Measurements from ENCODE around the gene OCIAD2.
"Not testable (repeated sequence)": the region's sequence is repeated elsewhere in the genome, so short reads cannot be mapped to it uniquely, and the experiment has no call there.

Gene OCIAD2

DNA sequence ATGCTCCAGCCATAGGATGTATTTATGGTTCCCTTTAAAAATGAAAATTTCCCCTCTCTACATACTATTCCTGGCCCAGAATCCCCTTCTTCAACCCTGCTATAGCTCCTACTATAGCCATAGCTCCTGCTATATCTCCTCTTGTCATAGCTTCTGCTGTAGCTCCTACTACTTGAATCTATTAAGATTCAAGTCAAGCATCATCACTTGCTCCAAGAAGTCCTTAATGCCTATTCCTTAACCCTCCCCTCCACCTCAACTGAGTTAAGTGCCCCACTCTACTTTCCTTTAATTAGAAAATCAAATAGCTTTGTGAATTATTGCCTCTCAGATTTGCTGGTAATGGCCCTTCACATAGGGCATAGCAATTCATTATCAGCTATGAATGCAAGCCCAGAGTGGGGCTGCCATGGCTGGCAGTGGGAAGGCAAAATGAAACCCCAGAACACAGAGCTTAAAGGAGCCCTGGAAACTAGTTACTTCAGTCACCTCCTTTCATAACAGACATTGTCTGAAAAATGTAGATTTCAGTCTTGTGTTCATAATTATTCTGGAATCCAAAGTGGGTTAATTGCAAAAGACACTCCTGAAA is 15.4 kb downstream of the OCIAD2 start:
- TF ChIP-seq, protein P1, sequence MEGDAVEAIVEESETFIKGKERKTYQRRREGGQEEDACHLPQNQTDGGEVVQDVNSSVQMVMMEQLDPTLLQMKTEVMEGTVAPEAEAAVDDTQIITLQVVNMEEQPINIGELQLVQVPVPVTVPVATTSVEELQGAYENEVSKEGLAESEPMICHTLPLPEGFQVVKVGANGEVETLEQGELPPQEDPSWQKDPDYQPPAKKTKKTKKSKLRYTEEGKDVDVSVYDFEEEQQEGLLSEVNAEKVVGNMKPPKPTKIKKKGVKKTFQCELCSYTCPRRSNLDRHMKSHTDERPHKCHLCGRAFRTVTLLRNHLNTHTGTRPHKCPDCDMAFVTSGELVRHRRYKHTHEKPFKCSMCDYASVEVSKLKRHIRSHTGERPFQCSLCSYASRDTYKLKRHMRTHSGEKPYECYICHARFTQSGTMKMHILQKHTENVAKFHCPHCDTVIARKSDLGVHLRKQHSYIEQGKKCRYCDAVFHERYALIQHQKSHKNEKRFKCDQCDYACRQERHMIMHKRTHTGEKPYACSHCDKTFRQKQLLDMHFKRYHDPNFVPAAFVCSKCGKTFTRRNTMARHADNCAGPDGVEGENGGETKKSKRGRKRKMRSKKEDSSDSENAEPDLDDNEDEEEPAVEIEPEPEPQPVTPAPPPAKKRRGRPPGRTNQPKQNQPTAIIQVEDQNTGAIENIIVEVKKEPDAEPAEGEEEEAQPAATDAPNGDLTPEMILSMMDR (IDR thresholded peaks at IDR 0.05; ENCODE audit: low read depth, low read length): no peak
- in situ Hi-C loops (cut with HindIII; ENCODE audit: low sequenced_read_pairs): no loop called here
- no peak overlapping the region for H3K4me3 ChIP-seq (ENCODE audit: low read depth, low read length)
- no peak for DNase-seq (ENCODE audit: low read depth, low spot score)

DNA sequence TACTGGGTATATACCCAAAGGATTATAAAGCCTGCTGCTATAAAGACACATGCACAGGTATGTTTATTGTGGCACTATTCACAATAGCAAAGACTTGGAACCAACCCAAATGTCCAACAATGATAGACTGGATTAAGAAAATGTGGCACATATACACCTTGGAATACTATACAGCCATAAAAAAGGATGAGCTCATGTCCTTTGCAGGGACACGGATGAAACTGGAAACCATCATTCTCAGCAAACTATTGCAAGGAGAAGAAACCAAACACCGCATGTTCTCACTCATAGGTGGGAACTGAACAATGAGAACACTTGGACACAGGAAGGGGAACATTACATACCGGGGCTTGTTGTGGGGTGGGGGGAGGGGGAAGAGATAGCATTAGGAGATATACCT is 16.8 kb downstream of the OCIAD2 start:
- in situ Hi-C loops (cut with HindIII; ENCODE audit: low sequenced_read_pairs); H3K4me3 ChIP-seq (ENCODE audit: low read depth, low read length); DNase-seq (ENCODE audit: low read depth, low spot score): not testable (repeated sequence)

DNA sequence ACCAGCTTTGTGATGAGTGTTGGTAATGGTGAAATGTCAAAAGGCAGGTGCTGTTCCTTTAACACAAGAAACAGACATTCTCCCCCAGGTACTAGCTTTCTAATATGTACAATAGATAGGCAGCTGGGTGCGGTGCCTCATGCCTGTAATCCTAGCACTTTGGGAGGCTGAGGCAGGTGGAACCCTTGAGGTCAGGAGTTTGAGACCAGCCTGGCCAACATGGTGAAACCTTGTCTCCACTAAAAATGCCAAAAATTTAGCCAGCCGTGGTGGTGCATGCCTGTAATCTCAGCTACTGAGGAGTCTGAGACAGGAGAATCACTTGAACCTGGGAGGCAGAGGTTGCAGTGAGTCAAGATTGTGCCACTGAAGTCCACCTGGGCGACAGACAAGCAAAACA is 24.9 kb downstream of the OCIAD2 start:
- in situ Hi-C loops (cut with HindIII; ENCODE audit: low sequenced_read_pairs): not testable (repeated sequence)

DNA sequence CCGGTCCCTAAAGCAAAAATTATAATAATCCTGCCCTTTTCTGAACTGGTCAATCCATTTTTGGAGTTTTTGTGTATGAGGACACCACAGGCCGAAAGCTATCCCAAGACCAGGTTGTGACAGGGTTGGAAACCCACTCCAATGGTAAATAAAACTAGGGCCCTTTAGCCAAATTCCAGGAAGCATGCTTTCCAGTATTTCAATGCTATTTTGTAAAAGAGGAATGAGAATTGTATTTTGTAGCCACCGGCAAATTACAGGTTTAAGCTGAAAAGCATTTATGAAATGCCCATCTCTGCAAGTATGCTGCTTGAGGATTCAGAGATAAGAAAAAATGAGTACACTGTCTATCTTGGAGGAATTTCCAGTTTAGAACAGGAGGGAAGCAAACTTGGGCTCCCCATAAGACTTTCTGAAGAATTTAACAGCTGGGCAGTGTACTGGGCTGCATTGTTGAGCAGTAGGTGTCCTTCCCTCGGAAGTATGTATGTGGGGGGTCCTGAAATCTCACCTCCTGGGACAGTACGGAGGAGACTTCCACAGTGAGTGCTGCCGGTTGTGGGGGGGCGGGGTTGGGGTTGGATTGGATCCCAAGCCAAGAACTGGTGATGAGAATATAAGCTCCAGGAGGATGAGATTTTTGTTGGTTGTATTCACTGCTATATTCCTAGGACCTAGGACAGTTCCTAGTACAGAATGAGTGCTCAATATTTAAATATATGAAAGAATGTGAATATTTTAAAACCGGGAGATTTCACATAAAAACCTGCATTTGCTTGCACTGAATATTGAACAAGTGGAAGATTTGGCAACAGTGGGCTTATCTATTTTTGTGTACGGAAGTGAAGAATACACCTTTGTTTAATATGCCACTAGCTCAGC is 26.8 kb downstream of the OCIAD2 start:
- TF ChIP-seq, protein P1 (IDR thresholded peaks at IDR 0.05; ENCODE audit: low read depth, low read length): no peak
- H3K4me3 ChIP-seq (ENCODE audit: low read depth, low read length): no peak overlapping the region
- no peak for DNase-seq (ENCODE audit: low read depth, low spot score)
- in situ Hi-C loops (cut with HindIII; ENCODE audit: low sequenced_read_pairs): no loop called here

More for the DNA sequence above, 24.9 kb downstream of the OCIAD2 start:
- DNase-seq (ENCODE audit: low read depth, low spot score); H3K4me3 ChIP-seq (ENCODE audit: low read depth, low read length): not testable (repeated sequence)

DNA sequence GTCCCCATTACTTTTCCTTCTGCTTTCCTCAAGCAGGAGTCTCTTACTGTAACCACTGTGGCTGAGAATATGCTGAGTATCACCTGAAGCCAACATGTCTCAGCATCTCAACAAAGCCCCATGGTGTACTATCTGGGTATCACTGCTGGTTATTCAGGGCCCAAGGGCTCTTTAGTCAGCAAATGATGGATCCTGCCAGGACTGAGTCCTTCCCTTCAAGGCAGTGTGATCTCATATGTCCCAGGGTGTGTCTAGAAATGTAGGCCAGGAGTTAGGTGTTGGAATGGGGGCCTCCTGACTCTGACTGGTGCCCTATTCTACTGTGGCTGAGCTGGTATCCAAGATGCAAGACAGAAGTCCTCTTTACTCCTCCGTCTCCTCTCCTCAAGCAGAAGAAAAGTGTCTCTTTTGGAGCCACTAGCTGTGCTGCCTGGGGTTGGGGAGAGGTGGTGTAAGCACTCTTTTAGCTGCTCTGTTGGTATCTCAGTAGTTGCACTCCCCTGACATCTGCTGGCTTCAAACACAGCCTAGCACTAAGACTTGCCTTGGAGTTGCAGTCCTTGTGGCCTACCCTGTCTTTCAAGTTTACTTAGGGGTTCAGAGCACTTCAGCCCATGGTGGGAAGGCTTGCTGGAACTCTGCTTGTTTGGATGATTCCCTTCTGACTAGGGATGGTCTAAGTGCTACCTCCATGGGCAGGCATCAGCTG is 28.6 kb downstream of the OCIAD2 start:
- in situ Hi-C loops (cut with HindIII; ENCODE audit: low sequenced_read_pairs): no loop called here
- TF ChIP-seq, protein P1 (IDR thresholded peaks at IDR 0.05; ENCODE audit: low read depth, low read length): no peak
- DNase-seq (ENCODE audit: low read depth, low spot score): no peak
- no peak overlapping the region for H3K4me3 ChIP-seq (ENCODE audit: low read depth, low read length)

DNA sequence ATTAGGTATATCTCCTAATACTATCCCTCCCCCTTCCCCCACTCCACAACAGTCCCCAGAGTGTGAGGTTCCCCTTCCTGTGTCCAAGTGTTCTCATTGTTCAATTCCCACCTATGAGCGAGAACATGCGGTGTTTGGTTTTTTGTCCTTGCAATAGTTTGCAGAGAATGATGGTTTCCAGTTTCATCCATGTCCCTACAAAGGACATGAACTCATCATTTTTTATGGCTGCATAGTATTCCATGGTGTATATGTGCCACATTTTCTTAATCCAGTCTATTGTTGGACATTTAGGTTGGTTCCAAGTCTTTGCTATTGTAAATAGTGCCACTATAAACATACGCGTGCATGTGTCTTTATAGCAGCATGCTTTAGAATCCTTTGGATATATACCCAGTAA is 41.9 kb downstream of the OCIAD2 start:
- in situ Hi-C loops (cut with HindIII; ENCODE audit: low sequenced_read_pairs); DNase-seq (ENCODE audit: low read depth, low spot score); H3K4me3 ChIP-seq (ENCODE audit: low read depth, low read length): not testable (repeated sequence)

DNA sequence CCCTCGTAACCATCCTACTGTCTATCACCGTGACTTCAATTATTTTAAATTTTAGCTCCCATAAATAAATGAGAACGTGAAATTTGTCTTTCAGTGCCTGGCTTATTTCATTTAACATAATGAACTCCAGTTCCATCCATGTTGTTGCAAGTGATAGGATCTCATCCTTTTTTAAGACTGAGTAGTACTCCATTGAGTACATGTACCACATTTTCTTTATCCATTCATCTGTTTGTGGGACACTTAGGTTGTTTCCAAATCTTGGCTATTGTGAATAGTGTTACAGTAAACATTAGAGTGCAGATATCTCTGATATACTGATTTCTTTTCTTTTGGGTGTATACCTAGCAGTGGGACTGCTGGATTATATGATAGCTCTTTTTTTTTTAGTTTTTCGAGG is 42.8 kb downstream of the OCIAD2 start:
- in situ Hi-C loops (cut with HindIII; ENCODE audit: low sequenced_read_pairs): no loop called here
- H3K4me3 ChIP-seq (ENCODE audit: low read depth, low read length): no peak overlapping the region
- TF ChIP-seq, protein P1 (IDR thresholded peaks at IDR 0.05; ENCODE audit: low read depth, low read length): no peak
- no peak for DNase-seq (ENCODE audit: low read depth, low spot score)

DNA sequence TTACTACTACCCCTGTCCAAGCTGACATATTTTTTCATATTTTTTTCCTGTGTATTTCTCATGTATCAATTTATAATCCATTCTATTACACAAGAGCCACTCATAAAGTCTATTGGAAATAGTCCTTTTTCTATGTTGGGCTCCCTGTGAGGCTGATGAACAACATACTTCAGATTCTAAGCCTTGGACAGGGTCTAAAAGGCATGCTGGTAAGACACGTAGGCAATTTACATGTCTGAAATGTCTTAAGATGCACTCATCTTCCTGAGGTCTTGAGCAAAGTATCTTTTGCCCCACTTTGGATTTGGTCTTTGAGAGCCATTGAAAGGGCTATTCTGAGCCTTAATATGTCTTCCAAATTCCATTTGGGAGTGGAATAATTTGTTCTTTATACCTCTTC is 43.9 kb downstream of the OCIAD2 start:
- H3K4me3 ChIP-seq (ENCODE audit: low read depth, low read length): no peak overlapping the region
- DNase-seq (ENCODE audit: low read depth, low spot score): no peak
- TF ChIP-seq, protein P1 (IDR thresholded peaks at IDR 0.05; ENCODE audit: low read depth, low read length): no peak
- in situ Hi-C loops (cut with HindIII; ENCODE audit: low sequenced_read_pairs): no loop called here

All from astrocyte of the spinal cord (primary cell).